NCI-H2227 (cell line): ENCODE results near the gene NUDT9.
A peak's percentile ranks its signal among the peaks of the same experiment; 100 is the strongest.
"Not testable (repeated sequence)": the region's sequence is repeated elsewhere in the genome, so short reads cannot be mapped to it uniquely, and the experiment has no call there.

Experiments
- DNase-seq: peaks from one replicate; lab custom pipeline; 2025; ENCODE audit not compliant: unreplicated experiment; lab: John Stamatoyannopoulos, UW

NUDT9 gene, protein sequence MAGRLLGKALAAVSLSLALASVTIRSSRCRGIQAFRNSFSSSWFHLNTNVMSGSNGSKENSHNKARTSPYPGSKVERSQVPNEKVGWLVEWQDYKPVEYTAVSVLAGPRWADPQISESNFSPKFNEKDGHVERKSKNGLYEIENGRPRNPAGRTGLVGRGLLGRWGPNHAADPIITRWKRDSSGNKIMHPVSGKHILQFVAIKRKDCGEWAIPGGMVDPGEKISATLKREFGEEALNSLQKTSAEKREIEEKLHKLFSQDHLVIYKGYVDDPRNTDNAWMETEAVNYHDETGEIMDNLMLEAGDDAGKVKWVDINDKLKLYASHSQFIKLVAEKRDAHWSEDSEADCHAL

GRCh38 chr4:87422104-87423052 lies at the start of gene NUDT9:
NUDT9 (plus strand) TSS chr4:87422573; CDS start chr4:87422906, 333 bp downstream.
- DNase-seq, result peak; percentile 94

DNA sequence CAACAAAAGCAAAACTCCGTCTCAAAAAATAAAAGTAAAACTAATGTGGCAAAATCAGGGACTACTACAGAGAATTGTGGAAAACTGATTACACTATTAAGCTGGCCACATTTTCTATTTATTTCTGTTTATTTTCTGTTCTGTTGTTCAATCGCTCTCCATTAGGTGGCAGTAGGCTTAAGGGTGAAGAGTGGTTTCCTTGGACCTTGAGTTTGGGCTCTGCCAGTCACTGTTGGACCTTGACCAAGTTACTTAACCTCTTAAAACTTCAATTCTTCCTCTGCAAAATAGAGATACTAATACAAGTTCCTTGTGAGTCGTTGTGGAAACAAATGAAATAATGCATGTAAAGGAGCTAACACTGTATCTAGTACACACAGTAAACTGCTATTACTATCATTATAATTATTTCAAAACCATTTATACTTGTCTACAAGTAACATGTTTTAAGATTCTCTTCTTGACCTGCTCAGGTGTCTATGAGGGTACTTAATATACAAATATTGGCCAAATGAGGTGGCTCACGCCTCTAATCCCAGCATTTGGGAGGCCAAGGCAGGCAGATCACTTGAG lies 46.6 kb upstream of the NUDT9 start:
- DNase-seq, result peak; percentile 2

- DNase-seq, result no peak
Observed at GRCh38 chr4:87377816-87378215, 44.6 kb upstream of the NUDT9 start.

GRCh38 chr4:87382116-87382515 lies 40.3 kb upstream of the NUDT9 start:
- no peak for DNase-seq

GRCh38 chr4:87382931-87383330 lies 39.4 kb upstream of the NUDT9 start:
- no peak for DNase-seq

DNA sequence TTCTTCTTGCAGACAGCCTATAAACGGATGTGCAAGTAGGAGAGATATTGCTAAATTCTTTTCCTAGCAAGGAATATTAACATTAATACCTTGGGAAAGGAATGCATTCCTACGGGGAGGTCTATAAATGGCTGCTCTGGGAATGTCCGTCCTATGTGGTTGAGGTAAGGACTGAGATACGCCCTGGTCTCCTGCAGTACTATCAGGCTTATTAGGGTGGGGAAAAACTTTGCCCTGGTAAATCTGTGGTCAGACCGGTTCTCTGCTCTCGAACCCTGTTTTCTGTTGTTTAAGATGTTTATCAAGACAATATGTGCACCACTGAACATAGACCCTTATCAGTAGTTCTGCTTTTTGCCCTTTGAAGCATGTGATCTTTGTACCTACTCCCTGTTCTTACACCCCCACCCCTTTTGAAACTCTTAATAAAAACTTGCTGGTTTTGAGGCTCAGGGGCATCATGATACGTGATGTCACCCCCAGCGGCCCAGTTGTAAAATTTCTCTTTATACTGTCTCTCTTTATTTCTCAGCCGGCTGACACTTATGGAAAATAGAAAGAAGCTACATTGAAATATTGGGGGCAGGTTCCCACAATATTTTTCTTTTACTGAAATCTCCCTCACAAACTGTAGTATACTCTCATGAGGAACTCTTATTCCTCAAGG lies 37.8 kb upstream of the NUDT9 start:
- DNase-seq, result not testable (repeated sequence)

- DNase-seq, result no peak
Observed at GRCh38 chr4:87387237-87387636, 35.1 kb upstream of the NUDT9 start.

- DNase-seq, result no peak
Observed at GRCh38 chr4:87388901-87389300, 33.5 kb upstream of the NUDT9 start.

DNA sequence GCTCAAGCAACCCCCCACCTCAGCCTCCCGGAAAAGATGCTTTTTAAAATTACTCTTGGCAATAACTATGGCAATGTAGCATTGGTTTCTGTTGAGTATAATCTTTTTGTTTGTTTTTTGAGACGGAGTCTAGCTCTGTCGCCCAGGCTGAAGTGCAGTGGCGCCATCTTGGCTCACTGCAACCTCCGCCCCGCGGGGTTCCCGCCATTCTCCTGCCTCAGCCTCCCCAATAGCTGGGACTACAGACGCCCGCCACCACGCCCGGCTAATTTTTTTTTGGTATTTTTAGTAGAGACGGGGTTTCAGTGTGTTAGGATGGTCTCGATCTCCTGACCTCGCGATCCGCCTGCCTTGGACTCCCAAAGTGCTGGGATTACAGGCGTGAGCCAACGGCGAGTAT lies 32.3 kb upstream of the NUDT9 start:
- peak; percentile 5 for DNase-seq

GRCh38 chr4:87390551-87390890 lies 31.9 kb upstream of the NUDT9 start:
- peak; percentile 17 for DNase-seq

- peak; percentile 86 for DNase-seq
Observed at GRCh38 chr4:87390891-87391575, 31.3 kb upstream of the NUDT9 start, which contains the start of gene HSD17B11. HSD17B11 (minus strand) TSS chr4:87391188; CDS start chr4:87391070, 118 bp downstream.

- DNase-seq, result no peak
Observed at GRCh38 chr4:87391576-87392054, 30.8 kb upstream of the NUDT9 start.

DNA sequence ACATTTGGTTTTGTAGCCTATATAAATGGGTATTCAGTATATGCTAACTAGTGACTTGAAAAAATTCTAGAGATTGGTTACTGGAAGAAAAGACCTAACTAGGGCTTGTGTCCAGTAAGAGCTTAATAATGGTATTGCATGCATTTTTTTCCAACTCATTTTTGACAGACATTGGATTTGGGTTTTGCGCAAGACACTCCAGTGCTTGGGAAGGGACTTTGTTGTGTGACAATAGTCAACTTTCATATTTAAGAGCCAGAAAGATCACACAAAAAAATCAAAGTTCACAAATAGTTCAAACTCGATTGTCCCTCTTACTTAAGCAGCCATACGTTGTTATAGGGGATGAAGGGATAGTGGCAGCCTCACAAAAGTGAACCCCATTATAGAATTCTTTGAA lies 30.2 kb upstream of the NUDT9 start:
- DNase-seq, result no peak

DNA sequence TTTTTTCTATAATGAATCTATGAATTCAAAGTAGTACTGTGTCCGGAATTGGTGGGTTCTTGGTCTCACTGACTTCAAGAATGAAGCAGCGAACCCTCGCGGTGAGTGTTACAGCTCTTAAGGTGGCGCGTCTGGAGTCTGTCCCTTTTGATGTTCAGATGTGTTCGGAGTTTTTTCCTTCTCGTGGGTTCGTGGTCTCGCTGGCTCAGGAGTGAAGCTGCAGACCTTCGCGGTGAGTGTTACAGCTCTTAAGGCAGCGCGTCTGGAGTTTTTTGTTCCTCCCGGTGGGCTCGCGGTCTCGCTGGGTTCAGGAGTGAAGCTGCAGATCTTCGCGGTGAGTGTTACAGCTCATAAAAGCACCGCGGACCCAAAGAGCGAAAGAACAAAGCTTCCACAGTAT lies 27.3 kb upstream of the NUDT9 start:
- DNase-seq, result not testable (repeated sequence)

DNA sequence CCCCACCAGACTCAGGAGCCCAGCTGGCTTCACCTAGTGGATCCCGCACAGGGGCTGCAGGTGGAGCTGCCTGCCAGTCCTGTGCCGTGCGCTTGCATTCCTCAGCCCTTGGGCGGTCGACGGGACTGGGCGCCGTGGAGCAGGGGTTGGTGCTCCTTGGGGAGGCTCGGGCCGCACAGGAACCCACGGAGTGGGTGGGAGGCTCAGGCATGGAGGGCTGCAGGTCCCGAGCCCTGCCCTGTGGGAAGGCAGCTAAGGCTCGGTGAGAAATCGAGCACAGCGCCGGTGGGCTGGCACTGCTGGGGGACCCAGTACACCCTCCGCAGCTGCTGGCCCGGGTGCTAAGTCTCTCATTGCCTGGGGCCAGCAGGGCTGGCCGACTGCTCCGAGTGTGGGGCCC lies 26.5 kb upstream of the NUDT9 start:
- not testable (repeated sequence) for DNase-seq

DNA sequence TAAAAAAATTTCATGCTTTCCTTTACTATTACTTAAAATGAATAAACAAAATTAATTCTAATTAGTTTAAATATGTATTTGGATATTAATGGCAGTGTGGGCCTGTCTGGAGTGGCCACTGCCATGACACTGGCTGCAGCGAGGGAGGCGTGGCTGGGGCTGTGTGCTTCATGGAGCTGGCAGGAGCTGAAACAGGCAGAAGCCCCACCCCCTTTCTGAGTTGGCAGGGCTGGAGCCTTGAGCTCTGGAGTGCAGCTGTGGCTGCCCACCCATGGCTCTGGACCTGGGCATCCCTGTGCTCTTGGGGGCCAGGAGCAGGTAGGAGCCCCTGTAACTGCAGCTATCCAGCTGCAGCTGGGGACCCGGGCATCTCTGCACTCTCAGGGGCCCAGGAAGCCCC lies 23.2 kb upstream of the NUDT9 start:
- no peak for DNase-seq

DNA sequence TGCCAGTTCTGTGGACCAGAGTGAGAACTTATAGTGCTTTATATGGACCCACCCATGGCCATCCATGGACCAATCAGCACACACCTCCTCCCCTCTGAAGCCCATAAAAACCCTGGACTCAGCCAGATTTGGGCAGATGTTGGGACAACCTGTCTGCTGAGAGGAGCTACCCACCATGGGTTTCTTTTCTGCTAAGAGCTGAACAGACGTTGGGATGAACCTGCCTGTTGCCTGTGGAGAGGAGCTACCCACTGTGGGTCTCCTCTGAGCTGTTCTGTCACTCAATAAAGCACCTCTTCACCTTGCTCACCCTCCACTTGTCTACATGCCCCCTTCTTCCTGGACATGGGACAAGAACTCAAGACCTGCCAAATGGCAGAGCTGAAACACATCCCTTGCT lies 22.4 kb upstream of the NUDT9 start:
- no peak for DNase-seq

DNA sequence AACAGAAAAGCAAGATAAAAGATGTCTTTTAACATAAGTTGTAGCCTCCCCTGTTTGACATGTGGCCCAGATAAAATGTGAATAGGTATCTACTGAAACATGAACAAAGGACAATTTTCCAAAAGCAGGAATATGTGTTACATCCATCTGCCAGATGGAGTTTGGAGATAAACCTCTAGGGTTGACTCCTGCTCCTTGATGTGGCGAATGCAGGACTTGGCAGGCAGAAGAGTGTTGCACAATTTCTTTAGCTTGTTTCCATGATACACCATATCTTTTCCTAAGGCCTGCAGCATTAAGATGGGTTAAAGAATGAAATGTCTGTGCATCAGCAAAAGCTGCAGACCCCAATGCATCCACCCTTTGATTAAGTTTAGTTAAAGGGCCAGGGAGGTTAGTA lies 18.6 kb upstream of the NUDT9 start:
- DNase-seq, result not testable (repeated sequence)

- no peak for DNase-seq
Observed at GRCh38 chr4:87405211-87405820, 17.1 kb upstream of the NUDT9 start.

GRCh38 chr4:87406462-87406861 lies 15.9 kb upstream of the NUDT9 start:
- no peak for DNase-seq
